HPDE6-E6E7 (cell line): ENCODE data around the gene FAM184B.
"Not testable (repeated sequence)": the region's sequence is repeated elsewhere in the genome, so short reads cannot be mapped to it uniquely, and the experiment has no call there.

Experiments
- DNase-seq: peaks from one replicate; pipeline ENCODE4 v3.0.0; 2011; ENCODE audit warnings: missing footprints; ENCODE audit errors: extremely low spot score

FAM184B gene

DNA sequence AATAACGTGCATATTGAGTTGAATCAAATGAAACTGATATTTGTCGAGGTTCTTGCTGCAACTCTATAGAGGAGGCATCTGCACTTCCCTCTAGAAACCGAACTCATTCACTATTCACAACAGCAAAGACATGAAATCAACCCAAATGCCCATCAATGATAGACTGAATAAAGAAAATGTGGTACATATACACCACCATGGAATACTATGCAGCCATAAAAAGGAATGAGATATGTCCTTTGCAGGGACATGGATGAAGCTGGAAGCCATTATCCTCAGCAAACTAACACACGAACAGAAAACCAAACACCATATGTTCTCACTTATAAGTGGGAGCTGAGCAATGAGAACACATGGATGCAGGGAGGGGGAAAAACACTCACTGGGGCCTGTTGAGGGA lies 96.8 kb downstream of the FAM184B start:
- not testable (repeated sequence) for DNase-seq

DNA sequence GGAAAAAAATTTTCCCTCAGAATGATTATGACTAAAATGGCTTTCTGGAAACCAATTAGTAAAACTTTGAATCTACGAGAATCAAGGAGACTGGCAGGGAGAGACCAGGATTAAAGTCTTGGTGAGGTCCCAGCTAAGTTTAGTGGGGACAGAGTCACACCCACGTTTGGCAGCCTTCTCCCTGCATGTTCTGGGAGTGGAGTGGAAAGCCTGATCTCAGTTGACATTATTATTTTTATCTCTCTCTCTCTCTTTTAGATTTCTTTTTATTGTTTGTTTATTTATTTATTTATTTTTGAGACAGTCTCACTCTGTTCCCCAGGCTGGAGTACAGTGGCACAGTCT lies 99.2 kb downstream of the FAM184B start:
- DNase-seq = no peak

DNA sequence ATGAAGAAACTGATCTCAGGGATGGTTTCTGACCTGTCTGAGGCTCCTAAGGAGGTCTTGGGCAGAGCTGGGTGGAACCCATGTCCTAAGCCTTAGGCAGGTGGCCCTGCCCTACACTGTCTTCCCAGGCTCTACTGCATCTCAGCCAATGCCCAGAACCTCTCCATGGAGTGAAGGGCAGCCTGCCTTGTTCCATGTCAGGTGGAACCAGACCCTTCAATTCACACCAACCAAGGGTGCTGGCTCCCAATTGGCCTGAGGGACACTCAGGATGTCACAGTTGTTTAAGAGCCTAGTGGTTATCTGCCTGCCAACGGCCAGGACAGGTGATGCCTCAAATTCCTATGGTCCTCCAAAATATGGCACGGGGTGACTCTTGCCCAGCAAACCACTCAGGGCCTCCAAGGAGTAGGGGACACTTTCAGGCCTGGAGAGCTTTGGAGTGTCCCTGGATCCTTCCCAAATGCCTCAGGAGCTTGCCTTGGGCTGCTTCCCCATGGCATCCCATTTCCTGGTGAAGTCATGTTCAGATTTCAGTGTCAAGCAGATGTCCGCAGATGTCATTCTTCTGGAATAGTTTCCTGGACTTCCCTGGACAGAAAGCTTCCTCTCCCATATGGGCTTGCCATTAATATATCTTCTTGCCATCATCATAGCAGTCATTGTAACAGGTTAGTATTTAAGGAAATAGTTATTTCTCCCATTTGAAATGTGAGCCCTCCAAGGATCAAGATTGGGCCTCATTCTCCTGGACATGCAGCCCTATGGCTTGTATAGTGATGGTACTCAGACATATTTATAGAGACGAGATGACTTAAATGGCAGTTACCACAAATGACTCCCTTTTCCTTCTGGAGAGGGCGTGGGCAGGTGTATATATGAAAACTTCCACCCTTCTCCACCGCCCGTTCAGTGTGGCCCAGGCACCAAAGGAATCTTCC lies 99.9 kb downstream of the FAM184B start:
- no peak for DNase-seq

DNA sequence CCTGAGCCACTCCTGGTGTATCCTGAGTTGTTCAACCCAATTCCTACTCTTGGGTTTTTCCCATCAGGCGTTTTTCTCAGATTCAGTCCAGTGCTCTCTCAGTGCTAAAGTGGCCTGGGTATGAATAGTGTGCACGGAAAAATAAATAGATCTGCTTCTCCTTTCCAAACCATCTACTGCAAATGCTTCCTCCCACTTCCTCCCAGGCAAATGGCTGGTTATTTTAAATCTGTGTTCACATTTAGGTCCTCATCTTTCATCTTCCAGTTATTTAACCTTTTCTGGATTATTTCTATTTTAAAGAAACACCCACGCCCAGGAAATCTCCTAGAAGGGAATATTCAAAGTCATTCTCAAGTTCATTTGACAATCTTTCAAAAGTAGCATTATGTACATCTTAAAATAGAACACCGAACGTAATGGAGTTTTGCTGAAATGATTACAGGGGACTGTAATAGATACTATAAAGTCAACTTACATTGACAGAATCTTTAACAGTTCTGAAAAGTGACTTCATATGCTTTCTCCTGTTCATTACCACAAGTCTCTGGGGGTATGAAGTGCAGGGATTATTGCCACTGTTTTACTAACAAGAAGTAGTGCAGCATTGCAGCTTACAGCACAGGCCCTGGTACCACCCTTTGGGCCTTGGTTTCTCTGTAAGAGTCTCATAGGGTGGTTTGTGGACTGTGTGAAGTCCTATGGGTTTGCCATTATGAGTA lies 100.7 kb downstream of the FAM184B start:
- DNase-seq = no peak

DNA sequence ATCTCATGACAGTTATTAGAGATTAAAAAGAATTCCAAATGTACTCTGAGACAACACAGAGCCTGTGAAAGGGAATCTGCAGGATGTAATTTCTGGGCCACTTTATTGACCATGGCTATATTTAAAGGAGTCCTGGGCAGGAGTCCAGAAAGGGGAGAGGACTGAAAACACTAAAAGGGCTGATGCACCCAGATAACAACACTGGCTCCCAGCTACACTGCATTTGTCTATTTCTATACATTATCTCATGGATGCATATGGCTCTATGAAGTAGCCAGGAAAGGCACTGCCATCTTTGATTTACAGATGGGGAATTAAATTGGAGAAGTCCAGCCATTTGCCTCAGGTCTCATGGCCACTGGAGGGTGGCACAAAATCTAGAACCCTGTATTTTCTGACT lies 111.0 kb downstream of the FAM184B start:
- DNase-seq = no peak

DNA sequence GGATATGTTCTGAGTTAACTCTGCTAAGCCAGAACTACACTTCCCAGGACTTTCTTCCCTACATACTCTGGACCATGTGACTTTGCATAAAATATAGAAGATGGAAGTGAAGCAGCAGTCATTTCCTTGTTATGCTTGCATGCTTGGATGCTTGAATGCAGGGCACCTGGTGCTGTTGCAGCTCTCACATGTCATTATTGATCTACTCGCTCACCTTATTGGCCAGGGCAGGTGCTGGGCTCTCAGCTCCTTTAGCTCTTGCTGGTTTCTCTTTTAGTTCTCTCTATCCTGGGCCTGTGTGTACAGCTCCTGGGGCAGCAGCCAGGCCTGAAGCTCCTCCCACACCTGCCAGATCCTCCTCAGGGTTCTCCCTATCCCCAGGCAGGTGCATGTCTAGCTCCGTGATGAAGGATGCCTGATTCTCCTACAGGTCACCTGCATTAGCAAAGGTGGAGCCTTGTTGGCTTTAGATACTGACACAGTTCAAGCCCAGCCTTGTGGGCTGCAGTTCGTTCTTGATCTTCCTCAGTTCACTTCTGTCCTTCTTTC lies 113.7 kb downstream of the FAM184B start:
- no peak for DNase-seq

DNA sequence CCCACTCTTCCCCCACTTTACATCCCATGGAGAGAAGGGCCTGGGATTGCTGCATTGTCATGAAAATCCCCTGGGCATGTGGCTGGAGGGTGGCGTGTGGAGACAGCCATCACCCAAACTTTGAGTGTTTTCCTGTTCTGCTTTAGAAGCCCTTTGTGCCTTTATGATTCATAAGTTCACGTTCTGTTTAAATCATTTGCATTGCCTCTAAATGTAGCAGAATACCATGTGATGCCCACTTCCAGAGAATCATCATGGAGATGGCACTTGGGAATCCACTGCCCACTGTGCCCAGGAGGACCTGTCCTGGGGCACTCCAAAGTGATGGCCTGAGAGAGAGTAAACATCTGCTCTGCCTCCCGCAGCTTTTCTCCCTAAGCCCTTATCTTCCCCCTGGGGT lies 114.2 kb downstream of the FAM184B start:
- DNase-seq = no peak

DNA sequence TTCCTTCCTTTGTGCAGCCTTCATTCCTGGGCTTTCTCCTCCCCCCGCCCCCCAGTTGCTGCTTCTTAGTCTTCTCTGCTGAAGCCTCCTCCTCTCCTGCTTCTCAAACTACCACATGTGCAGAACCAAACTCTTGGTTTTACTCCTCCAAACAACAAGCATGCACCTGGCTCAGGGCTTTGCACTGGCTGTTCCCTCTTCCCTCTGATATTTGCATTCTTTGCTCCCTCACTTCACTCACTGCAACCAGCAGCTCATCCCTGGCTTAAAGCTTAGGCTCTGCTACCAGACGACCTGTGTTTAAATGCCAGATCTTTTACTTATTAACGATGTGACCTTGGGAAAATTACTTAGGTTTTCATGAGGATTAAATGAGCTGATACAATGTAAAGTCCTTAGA lies 115.6 kb downstream of the FAM184B start:
- DNase-seq = no peak

DNA sequence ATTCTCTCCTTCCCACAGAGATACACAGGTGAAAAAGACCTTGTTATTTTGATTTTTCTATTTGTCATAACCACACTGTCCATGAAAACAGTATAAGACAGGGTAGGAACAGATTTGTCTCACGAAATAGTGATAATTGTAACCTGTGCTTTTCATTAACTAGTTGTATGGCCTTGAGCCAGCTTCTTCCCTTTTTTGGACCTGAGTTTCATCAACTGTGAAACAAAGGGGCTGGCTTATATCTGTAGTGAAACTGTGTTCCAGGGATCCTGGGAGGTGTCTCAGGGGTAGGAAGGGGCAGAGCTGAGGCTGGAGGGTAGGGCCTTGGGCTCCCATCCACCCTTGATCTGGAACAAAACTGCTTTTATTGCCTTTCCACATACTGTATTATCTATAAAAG lies 116.1 kb downstream of the FAM184B start:
- no peak for DNase-seq

DNA sequence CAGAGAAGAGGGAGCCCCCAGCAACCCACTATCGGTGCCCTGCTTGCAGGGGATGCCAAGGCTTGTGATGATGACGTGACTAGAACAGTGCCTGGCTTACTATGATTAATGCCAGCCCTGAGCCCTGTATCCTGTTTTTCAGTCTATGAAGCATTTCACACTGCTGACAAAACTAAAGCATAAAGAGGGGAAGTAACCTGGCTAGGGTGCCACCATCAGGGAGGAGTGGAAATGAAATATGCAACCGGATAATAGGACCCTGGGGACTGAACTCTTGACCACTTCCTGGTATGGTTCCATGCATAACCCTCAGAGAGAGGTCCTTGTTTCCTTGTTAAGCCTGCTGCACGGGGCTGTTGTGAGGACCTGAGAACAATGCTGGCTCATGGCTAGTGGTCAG lies 116.7 kb downstream of the FAM184B start:
- no peak for DNase-seq

DNA sequence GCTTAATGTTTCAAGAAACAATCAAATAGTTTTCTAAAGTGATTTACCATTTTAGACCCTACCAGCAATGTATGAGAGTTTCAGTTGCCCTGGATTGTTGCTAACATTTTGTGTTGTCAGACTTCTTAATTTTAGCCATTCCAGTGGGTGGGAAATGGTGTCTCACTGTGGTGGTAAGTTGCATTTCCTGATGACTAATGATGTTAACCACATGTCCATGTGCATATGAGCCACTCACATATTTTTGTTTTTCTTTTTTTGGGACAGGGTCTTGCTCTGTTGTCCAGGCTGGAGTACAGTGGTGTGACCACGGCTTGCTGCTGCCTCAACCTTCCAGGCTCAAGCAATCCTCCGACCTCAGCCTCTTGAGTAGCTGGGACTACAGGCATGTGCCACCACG lies 118.7 kb downstream of the FAM184B start:
- no peak for DNase-seq

DNA sequence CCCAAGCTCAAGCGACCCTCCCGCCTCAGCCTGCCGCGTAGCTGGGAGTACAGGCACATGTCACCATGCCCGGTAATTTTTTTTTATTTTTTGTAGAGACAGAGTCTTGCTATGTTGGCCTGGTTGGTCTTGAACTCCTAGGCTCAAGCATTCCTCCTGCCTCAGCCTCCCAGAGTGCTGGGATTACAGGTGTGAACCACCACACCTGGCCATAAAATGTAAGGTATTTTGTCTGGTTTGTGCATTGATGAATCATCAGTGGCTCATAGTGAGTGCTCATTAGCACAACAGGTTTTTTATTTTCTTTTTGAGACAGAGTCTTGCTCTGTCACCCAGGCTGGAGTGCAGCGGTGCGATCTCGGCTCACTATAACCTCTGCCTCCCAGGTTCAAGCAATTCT lies 122.2 kb downstream of the FAM184B start:
- DNase-seq = not testable (repeated sequence)

DNA sequence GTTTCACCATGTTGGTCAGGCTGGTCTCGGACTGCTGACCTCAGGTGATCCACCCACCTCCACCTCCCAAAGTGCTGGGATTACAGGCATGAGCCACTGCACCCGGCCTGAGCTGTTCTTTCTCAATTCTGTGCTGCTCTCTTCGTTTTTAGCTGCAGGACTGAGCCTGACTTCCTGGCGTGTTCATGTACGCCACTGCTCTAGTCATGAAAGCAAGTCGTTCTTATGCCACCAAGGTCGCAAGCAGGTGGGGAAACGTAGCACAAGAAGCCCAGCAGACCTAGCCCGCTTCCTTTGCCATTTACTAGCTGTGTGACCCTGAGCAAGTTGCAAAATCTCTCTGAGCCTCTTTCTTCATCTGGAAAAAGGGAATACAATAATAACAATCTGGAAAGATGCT lies 123.6 kb downstream of the FAM184B start:
- no peak for DNase-seq

DNA sequence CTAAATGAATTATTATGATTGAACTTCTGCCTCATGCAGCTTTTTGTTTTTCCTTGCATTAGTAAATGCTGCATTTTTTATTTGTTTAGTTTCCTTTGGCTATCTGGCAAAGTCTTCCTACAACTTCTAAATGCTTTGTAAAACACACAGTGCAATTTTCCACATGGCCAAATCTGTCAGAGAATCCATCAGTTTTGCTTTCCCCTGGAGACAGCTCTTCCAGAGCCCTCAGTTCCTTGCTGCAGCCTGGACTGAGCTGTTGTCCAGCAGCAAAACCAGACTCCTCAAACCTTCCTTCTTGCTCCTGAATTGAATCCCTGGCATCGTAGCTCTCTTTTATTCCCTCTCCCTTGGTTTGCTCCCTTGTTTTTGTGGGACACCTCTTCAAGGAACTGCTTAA lies 124.3 kb downstream of the FAM184B start:
- DNase-seq = no peak

DNA sequence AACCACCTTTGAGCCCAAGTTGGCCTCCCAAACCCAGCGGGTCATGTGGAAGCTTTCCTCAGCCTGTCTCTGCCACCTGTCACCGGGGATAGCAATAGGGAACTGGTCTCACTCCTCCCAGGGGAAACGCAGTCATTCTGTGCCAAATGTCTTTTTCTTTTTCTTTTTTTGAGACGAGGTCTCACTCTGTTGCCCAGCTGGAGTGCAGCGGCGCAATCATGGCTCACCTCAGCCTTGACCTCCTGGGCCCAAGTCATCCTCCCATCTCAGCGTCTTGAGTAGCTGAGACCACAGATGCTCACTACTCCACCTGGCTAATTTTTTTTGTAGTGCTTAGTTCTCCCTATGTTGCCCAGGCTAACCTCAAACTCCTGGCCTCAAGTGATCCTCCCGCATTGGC lies 126.7 kb downstream of the FAM184B start:
- DNase-seq = no peak

DNA sequence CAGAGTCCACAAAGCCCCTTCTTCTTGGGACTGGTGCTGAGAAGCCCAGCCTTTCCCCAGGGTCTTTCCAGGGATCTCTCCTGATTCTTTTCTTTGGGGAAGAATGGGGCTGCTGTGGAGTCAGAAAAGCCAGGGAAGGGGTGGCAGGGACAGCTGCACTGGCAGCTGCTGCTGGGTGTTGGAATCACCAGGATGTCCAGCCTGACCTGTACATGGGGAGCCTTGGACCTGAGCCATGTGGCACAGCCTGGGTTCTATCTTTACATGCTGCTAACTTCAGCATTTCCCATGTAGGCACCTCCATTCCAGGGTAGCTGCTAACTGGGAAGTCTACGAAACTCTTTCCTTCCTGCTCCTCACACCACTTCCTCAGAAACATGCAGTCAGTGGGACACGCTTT lies 131.0 kb downstream of the FAM184B start:
- DNase-seq = no peak

DNA sequence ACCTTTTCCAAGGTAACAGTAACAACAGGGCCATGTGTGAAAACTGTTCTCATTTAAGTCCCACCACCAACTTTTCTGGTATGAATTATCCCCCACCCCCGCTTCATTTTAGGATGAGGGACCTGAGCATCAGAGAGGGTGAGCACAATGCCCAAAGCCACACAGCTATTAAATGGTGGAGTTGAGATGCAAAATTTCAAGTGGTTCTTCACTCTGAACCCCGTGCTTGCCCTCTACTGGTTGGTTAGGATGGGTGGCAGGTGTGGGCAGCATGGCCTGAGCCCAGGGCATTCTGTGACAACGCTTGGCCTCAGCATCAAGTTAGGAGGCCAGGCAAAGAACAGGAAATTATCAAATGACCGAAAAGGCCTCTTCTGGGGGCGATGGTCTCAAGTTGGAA lies 133.5 kb downstream of the FAM184B start:
- no peak for DNase-seq

DNA sequence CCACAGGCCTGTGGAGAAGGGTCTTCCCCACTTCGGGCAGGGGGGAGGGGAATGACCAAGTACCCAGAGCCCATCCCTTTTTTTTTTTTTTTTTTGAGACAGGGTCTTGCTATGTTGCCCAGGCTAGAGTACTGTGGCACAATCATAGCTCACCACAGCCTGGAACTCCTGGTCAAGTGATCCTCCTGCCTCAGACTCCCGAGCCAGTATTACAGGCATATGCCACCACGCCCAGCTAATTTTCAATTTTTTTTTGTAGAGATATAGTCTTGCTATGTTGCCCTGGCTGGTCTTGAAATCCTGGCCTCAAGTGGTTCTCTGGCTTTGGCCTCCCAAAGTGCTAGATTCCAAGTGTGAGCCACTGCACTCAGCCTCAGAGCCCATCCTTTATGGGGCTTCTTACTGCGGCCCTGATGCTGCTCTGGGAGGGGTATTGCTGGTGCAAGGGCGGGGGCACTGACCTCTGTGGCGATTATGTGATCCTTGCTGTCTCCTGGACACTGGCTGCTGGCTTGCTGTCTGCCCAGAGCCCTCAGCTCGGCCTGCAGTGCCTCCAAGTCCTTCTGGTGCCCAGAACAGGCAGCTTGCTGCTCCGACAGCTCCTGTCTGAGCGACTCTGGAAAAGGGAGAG lies 134.1 kb downstream of the FAM184B start:
- no peak for DNase-seq

DNA sequence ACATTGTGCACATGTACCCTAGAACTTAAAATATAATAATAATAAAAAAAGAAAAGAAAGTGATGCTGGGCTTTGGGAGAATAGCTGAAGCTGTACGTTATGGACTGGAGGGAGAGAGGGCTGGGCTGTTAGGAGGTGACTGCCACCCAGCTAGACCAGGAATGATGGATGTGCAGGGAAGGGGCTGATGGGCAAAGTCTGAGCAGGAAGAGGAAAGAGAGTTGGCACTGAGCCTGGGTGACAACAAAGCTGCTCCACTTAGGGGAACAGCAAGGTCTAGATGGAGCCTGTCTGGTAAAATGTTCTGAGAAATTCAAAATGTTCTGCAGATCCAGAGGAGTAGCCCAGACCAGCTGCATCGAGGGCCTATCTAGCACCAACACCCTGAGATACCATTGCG lies 134.7 kb downstream of the FAM184B start:
- DNase-seq = no peak

DNA sequence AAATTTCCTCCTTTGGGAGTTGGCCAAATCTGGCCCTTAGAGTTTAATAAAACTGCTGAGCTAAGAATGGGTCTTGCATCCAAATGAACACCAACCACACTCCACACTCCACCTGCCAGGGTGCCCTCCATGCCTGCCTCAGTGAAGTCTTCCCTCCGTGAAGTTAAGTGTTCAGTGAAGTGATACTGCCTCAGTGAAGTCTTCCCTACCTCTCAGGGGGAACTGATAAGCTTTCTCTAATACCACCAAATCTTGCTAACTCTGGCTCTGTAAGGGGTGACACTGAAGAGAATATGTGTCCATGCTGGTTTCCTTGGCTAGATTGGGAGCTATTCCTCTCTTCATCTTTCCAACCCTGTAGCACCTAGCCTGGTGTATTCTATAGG lies 139.0 kb downstream of the FAM184B start:
- no peak for DNase-seq

DNA sequence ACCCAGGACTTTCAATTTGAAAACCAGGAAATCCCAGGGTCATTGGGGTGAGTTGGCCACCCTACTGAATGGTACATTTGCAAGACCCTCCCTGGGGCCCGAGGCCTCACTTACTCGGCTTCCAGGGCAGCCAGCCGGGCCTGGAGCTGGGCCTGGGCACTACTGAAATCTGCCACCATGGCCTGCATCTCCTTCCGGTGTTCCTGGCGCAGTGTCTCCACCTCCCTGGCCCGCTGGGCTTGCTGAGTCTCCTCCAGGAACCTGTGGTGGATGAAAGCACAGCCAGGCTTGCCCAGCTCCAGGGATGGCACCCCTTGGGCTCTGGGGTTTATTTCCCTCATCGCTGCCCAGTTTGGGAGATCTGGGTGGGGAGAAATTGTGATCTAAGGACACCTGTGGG lies 142.3 kb downstream of the FAM184B start:
- DNase-seq = no peak
